Glutamatergic neuron (in vitro differentiated cells): ENCODE measurements around the gene SLC26A1. TPM values are rescaled to one million over a fixed set of nuclear protein-coding genes. Genes with fewer than 3 reads are reported as not detected.

Experiments used
- DNase-seq: peaks from one replicate; pipeline ENCODE4 v3.0.0; 2022
- H3K27ac Mint-ChIP-seq: one replicate; pipeline ENCODE4 v1.8.0; 2020; ENCODE audit warnings: mild to moderate bottlenecking, mixed read lengths, inconsistent platforms; ENCODE audit not compliant: unreplicated experiment
- H3K27me3 Mint-ChIP-seq: one replicate; pipeline ENCODE4 v1.8.0; 2020; ENCODE audit warnings: mild to moderate bottlenecking, moderate library complexity, mixed read lengths, inconsistent platforms; ENCODE audit not compliant: unreplicated experiment
- H3K36me3 Mint-ChIP-seq: one replicate; pipeline ENCODE4 v1.8.0; 2020; ENCODE audit warnings: mild to moderate bottlenecking, mixed read lengths, inconsistent platforms; ENCODE audit not compliant: unreplicated experiment
- H3K4me1 Mint-ChIP-seq: one replicate; pipeline ENCODE4 v1.8.0; 2020; ENCODE audit warnings: mild to moderate bottlenecking, low read depth, mixed read lengths, inconsistent platforms; ENCODE audit not compliant: unreplicated experiment
- H3K4me3 Mint-ChIP-seq: one replicate; pipeline ENCODE4 v1.8.0; 2020; ENCODE audit warnings: mild to moderate bottlenecking, mixed read lengths, inconsistent platforms; ENCODE audit not compliant: unreplicated experiment
- H3K9me3 Mint-ChIP-seq: one replicate; pipeline ENCODE4 v1.8.0; 2020; ENCODE audit warnings: mild to moderate bottlenecking, moderate library complexity, mixed read lengths, inconsistent platforms; ENCODE audit not compliant: unreplicated experiment
- CTCF ChIP-seq: fragments of 200-600 bp; sonication (generic); IDR thresholded peaks from one replicate; pipeline ENCODE4 v1.5.0; 2021; ENCODE audit not compliant: partially characterized antibody, unreplicated experiment
- total RNA-seq: library from RNA; stranded (reverse); fragmentation: NEBNext Ultra II Directional; extraction: Animal tissue kit (Norgen Biotek cat#: 25700); gene quantifications from one replicate; pipeline ENCODE4 v1.2.1, GENCODE V29; 2021; ENCODE audit not compliant: unreplicated experiment

The SLC26A1 gene
- total RNA-seq, 1 donor from 2014 or later = 0.54 TPM

GRCh38 chr4:1010395-1011021, 17.3 kb upstream of the SLC26A1 start:
- H3K4me1 Mint-ChIP-seq = peaks cover 3% of the 10 kb centered on the region
- TF ChIP-seq CTCF = no peak
- peak; percentile 54 for DNase-seq
- H3K4me3 Mint-ChIP-seq = peak overlapping the region; percentile 68
- H3K27me3 Mint-ChIP-seq = peaks cover 12% of the 10 kb centered on the region
- peaks cover 5% of the 10 kb centered on the region for H3K36me3 Mint-ChIP-seq
- no peak overlapping the region for H3K27ac Mint-ChIP-seq
- H3K9me3 Mint-ChIP-seq = peaks cover 8% of the 10 kb centered on the region

GRCh38 chr4:1009542-1010394, 16.6 kb upstream of the SLC26A1 start:
- H3K9me3 Mint-ChIP-seq = peaks cover 8% of the 10 kb centered on the region
- peaks cover 5% of the 10 kb centered on the region for H3K36me3 Mint-ChIP-seq
- peak overlapping the region; percentile 38 for H3K4me3 Mint-ChIP-seq
- peaks cover 3% of the 10 kb centered on the region for H3K4me1 Mint-ChIP-seq
- no peak overlapping the region for H3K27ac Mint-ChIP-seq
- TF ChIP-seq CTCF = peak; percentile 56
- DNase-seq = peak; percentile 75
- H3K27me3 Mint-ChIP-seq = peaks cover 12% of the 10 kb centered on the region

- Mint-ChIP-seq H3K4me1 (peaks cover 3% of the 10 kb centered on the region), H3K36me3 (peaks cover 5% of the 10 kb centered on the region), H3K4me3 (peak overlapping the region; percentile 75), H3K27me3 (peaks cover 11% of the 10 kb centered on the region), H3K9me3 (peaks cover 8% of the 10 kb centered on the region), H3K27ac (no peak overlapping the region)
- TF ChIP-seq CTCF = no peak
- no peak for DNase-seq
These were observed 15.8 kb upstream of the SLC26A1 start for GRCh38 chr4:1008840-1009541.

GRCh38 chr4:1006856-1007255, 13.7 kb upstream of the SLC26A1 start:
- Mint-ChIP-seq H3K27ac (peak overlapping the region; percentile 17), H3K36me3 (peaks cover 5% of the 10 kb centered on the region), H3K9me3 (peaks cover 8% of the 10 kb centered on the region), H3K4me1 (peaks cover 3% of the 10 kb centered on the region), H3K4me3 (no peak overlapping the region), H3K27me3 (peaks cover 8% of the 10 kb centered on the region)
- no peak for DNase-seq
- TF ChIP-seq CTCF = no peak
